IMR-90 (cell line): ENCODE results near the gene OR4D6. TPM values are rescaled to one million over a fixed set of nuclear protein-coding genes. Genes with fewer than 3 reads are reported as not detected.

Experiments used
- ATAC-seq: fragments of 200-7000 bp; cut with Tn5 transposase; 2 replicates; pipeline ENCODE4 v1.9.1; 2020; ENCODE audit warnings: low read depth, mild to moderate bottlenecking, moderate library complexity
- BruUV-seq: library from RNA; stranded (reverse); fragments of 400-500 nt; replicated peaks from 2 replicates; lab custom pipeline; 2021; lab: Mats Ljungman, UMichigan
- CTCF ChIA-PET: fragments of 300-600 bp; formaldehyde crosslinking; extraction: SDS; loops from one replicate; lab custom pipeline; 2021; ENCODE audit warnings: antibody characterized with exemption; lab: Yijun Ruan, JAX
- POLR2A ChIA-PET: fragments of 300-600 bp; sonication (Branson Sonifier 250); formaldehyde crosslinking; loops from one replicate; lab custom pipeline; 2022; ENCODE audit warnings: antibody characterized with exemption; ENCODE audit not compliant: unreplicated experiment; lab: Charles Lee
- DNase-seq: peaks from one replicate; pipeline ENCODE4 v3.0.0; 2013
- H2AFZ ChIP-seq: replicated peaks from 2 replicates; pipeline ENCODE3; 2013; ENCODE audit warnings: low read length, mild to moderate bottlenecking; ENCODE audit not compliant: poor library complexity
- H2AK5ac ChIP-seq: 2 replicates; pipeline ENCODE4 v1.6.1; 2013; ENCODE audit warnings: low read depth, low read length, inconsistent platforms
- H2AK9ac ChIP-seq: replicated peaks from 2 replicates; pipeline ENCODE3; 2013; ENCODE audit warnings: mild to moderate bottlenecking, low read depth, low read length, moderate library complexity; ENCODE audit not compliant: poor library complexity
- H2BK120ac ChIP-seq: 2 replicates; pipeline ENCODE4 v1.6.1; 2013; ENCODE audit warnings: low read depth, low read length, inconsistent platforms
- H2BK15ac ChIP-seq: 3 replicates; pipeline ENCODE4 v1.6.1; 2013; ENCODE audit warnings: low read depth, low read length, inconsistent platforms
- H2BK20ac ChIP-seq: 2 replicates; pipeline ENCODE4 v1.6.1; 2013; ENCODE audit warnings: low read depth, mild to moderate bottlenecking, inconsistent platforms, low read length, moderate library complexity
- H2BK5ac ChIP-seq: 2 replicates; pipeline ENCODE4 v1.6.1; 2013; ENCODE audit warnings: mild to moderate bottlenecking, low read depth, low read length, inconsistent platforms; ENCODE audit not compliant: poor library complexity, severe bottlenecking
- H3K14ac ChIP-seq: replicated peaks from 2 replicates; pipeline ENCODE4 v1.6.1; 2013; ENCODE audit warnings: low read depth, low read length, inconsistent platforms
- H3K18ac ChIP-seq: 2 replicates; pipeline ENCODE4 v1.6.1; 2013; ENCODE audit warnings: low read depth, low read length, control low read depth
- H3K23ac ChIP-seq: 2 replicates; pipeline ENCODE4 v1.6.1; 2013; ENCODE audit warnings: low read depth, low read length, inconsistent platforms
- H3K27ac ChIP-seq: 2 replicates; pipeline ENCODE4 v1.5.1; 2013; ENCODE audit warnings: mild to moderate bottlenecking, control low read depth, low read length; ENCODE audit not compliant: insufficient read depth
- H3K27me3 ChIP-seq: 2 replicates; pipeline ENCODE4 v1.6.1; 2013; ENCODE audit warnings: low read length; ENCODE audit not compliant: control insufficient read depth, insufficient read depth
- H3K36me3 ChIP-seq: 2 replicates; pipeline ENCODE4 v1.6.1; 2013; ENCODE audit warnings: low read length, mixed read lengths; ENCODE audit not compliant: control insufficient read depth, insufficient read depth
- H3K4ac ChIP-seq: 2 replicates; pipeline ENCODE4 v1.6.1; 2013; ENCODE audit warnings: low read depth, low read length, inconsistent platforms
- H3K4me1 ChIP-seq: 2 replicates; pipeline ENCODE4 v1.6.1; 2013; ENCODE audit warnings: low read length, mixed read lengths; ENCODE audit not compliant: control insufficient read depth, insufficient read depth
- H3K4me2 ChIP-seq: 2 replicates; pipeline ENCODE4 v1.6.1; 2013; ENCODE audit warnings: low read depth, mild to moderate bottlenecking, control low read depth, low read length, moderate library complexity
- H3K4me3 ChIP-seq: 2 replicates; pipeline ENCODE4 v1.5.1; 2013; ENCODE audit warnings: low read depth, mild to moderate bottlenecking, control low read depth, low read length, moderate library complexity; ENCODE audit not compliant: insufficient read depth
- H3K56ac ChIP-seq: 2 replicates; pipeline ENCODE4 v1.6.1; 2013; ENCODE audit warnings: low read length, inconsistent platforms; ENCODE audit not compliant: insufficient read depth; ENCODE audit errors: extremely low read depth
- H3K79me1 ChIP-seq, 2 experiments: 2 replicates each; pipeline ENCODE4 v1.6.1; 2013; ENCODE audit warnings: low read length in 2 of 2, inconsistent platforms in 1 of 2, low read depth in 1 of 2
- H3K9ac ChIP-seq: 2 replicates; pipeline ENCODE4 v1.6.1; 2013; ENCODE audit warnings: low read depth, low read length, control low read depth
- H3K9me1 ChIP-seq: 2 replicates; pipeline ENCODE4 v1.6.1; 2013; ENCODE audit warnings: low read length, inconsistent platforms; ENCODE audit not compliant: insufficient read depth
- H3K9me3 ChIP-seq: 2 replicates; pipeline ENCODE4 v1.6.1; 2013; ENCODE audit warnings: low read length; ENCODE audit not compliant: control insufficient read depth, insufficient read depth
- H4K20me1 ChIP-seq: 2 replicates; pipeline ENCODE4 v1.6.1; 2013; ENCODE audit warnings: low read length, inconsistent platforms; ENCODE audit not compliant: insufficient read depth
- H4K5ac ChIP-seq: 2 replicates; pipeline ENCODE4 v1.6.1; 2013; ENCODE audit warnings: mild to moderate bottlenecking, low read depth, low read length, control low read depth
- H4K8ac ChIP-seq, 2 experiments: 2 replicates each; pipeline ENCODE4 v1.6.1; 2013; ENCODE audit warnings: low read depth in 2 of 2, low read length in 2 of 2, control low read depth in 1 of 2, inconsistent platforms in 1 of 2
- H4K91ac ChIP-seq: 2 replicates; pipeline ENCODE4 v1.6.1; 2013; ENCODE audit warnings: low read depth, low read length, inconsistent platforms; ENCODE audit not compliant: insufficient read depth
- BHLHE40 ChIP-seq: fragments of 150-350 bp; IDR thresholded peaks from 2 replicates; pipeline ENCODE4 v1.6.1; 2016; ENCODE audit warnings: mild to moderate bottlenecking, low read depth, low read length
- CHD1 ChIP-seq: IDR thresholded peaks from 2 replicates; pipeline ENCODE4 v1.6.1; 2012; ENCODE audit warnings: low read depth, low read length, improper control_type of control experiment
- MXI1 ChIP-seq: IDR thresholded peaks from 2 replicates; pipeline ENCODE4 v1.6.1; 2012; ENCODE audit warnings: low read depth, mild to moderate bottlenecking, low read length, moderate library complexity, borderline replicate concordance
- POLR2A ChIP-seq: IDR thresholded peaks from 2 replicates; pipeline ENCODE4 v1.6.1; 2012; ENCODE audit warnings: mild to moderate bottlenecking, low read depth, low read length
- RCOR1 ChIP-seq: IDR thresholded peaks from 2 replicates; pipeline ENCODE4 v1.6.1; 2012; ENCODE audit warnings: mild to moderate bottlenecking, low read length, improper control_type of control experiment; ENCODE audit not compliant: insufficient replicate concordance
- SMC3 ChIP-seq: fragments of 150-350 bp; IDR thresholded peaks from 2 replicates; pipeline ENCODE4 v1.6.1; 2016; ENCODE audit warnings: low read depth, mild to moderate bottlenecking, antibody characterized with exemption, low read length, moderate library complexity
- WGBS, 2 experiments: methylation state at CpG; one replicate each; pipeline versions ENCODE4 v1.1.5 to v1.1.7; 2013; ENCODE audit warnings: missing lambda C conversion rate in 2 of 2; ENCODE audit not compliant: insufficient read length in 1 of 2; ENCODE audit errors: extremely low coverage in 2 of 2; 5-methylcytosine and 5-hydroxymethylcytosine counted together
- dilution Hi-C: fragments of 300-500 bp; cut with HindIII; formaldehyde crosslinking; loops from one replicate; pipeline ENCODE4 v1.14.3; 2018; ENCODE audit warnings: low sequenced_read_pairs; ENCODE audit not compliant: unreplicated experiment
- in situ Hi-C: fragments of 300-500 bp; cut with MboI; formaldehyde crosslinking; loops from 3 replicates; pipeline ENCODE4 v1.14.3; 2019; ENCODE audit warnings: low sequenced_read_pairs, inconsistent platforms, mixed read lengths
- intact Hi-C: fragments of 100-400 bp; cut with micrococcal nuclease; formaldehyde crosslinking; loops from 2 replicates; pipeline ENCODE4 v1.10.0; 2022
- polyA plus RNA-seq, 3 experiments: library from polyadenylated mRNA; depleted of rRNA; stranded (reverse); fragments of >200 nt; gene quantifications; 2 replicates each; pipeline ENCODE4 v1.2.3, GENCODE V29; 2012; ENCODE audit warnings: low replicate concordance in 1 of 3
- total RNA-seq: library from RNA; depleted of rRNA; stranded (reverse); fragments of >200 nt; gene quantifications from 2 replicates; pipeline ENCODE4 v1.2.3, GENCODE V29; 2012
- TF ChIP-seq, protein P1 (sequence below): fragments of 150-350 bp; IDR thresholded peaks from 2 replicates; pipeline ENCODE4 v1.6.1; 2016; ENCODE audit warnings: low read depth, mild to moderate bottlenecking, low read length, moderate library complexity, borderline replicate concordance

Gene OR4D6
- total and polyA plus RNA-seq, 2 of the 4 experiments (the other 2 are of a cell fraction): not detected

DNA sequence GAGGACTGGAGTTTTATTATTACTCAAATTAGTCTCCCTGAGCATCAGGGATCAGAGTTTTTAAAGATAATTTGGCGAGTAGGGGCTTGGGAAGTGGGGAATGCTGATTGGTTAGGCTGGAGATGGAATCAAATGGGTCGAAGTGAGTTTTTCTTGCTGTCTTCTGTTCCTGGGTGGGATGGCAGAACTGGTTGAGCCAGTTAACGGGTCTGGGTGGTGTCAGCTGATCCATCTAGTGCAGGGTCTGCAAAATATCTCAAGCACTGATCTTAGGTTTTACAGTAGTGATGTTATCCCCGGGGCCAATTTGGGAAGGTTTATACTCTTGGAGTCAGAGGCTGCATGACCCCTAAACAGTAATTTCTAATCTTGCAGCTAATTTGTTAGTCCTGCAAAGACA is 31.6 kb upstream of the OR4D6 start:
- BruUV-seq: no TSS peak
- H3K27me3 ChIP-seq: peaks cover 1% of the 10 kb centered on the region
- no peak overlapping the region for H3K56ac ChIP-seq
- dilution Hi-C loops (no loop called here), intact Hi-C loops (no loop called here), in situ Hi-C loops (no loop called here)
- no peak overlapping the region for H3K18ac ChIP-seq
- ATAC-seq: no peak
- H4K8ac ChIP-seq: no peak overlapping the region
- POLR2A ChIA-PET: no interaction called here
- H2AFZ ChIP-seq: no peak overlapping the region
- no peak overlapping the region for H3K4ac ChIP-seq
- H2BK20ac ChIP-seq: no peak overlapping the region
- no peak overlapping the region for H3K14ac ChIP-seq
- no peak overlapping the region for H2BK15ac ChIP-seq
- WGBS, 2 experiments: 0% methylated on average over 2 of the region's 4 CpGs; no CpG with 5 or more reads in 1 of the 2 experiments
- no peak for DNase-seq
- no peak overlapping the region for H2BK5ac ChIP-seq
- H3K9me1 ChIP-seq: no peaks in the 10 kb centered on the region; the same call in 1 of the 2 replicates
- no peaks in the 10 kb centered on the region for H3K36me3 ChIP-seq
- no peak overlapping the region for H2AK5ac ChIP-seq
- no peaks in the 10 kb centered on the region for H4K20me1 ChIP-seq
- no peak overlapping the region for H3K9ac ChIP-seq
- CTCF ChIA-PET: no interaction called here
- H4K91ac ChIP-seq: no peak overlapping the region
- TF ChIP-seq MXI1 (no peak), RCOR1 (no peak), CHD1 (no peak), POLR2A (no peak), SMC3 (no peak), BHLHE40 (no peak)
- TF ChIP-seq, protein P1, sequence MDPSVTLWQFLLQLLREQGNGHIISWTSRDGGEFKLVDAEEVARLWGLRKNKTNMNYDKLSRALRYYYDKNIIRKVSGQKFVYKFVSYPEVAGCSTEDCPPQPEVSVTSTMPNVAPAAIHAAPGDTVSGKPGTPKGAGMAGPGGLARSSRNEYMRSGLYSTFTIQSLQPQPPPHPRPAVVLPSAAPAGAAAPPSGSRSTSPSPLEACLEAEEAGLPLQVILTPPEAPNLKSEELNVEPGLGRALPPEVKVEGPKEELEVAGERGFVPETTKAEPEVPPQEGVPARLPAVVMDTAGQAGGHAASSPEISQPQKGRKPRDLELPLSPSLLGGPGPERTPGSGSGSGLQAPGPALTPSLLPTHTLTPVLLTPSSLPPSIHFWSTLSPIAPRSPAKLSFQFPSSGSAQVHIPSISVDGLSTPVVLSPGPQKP: no peak
- H3K4me2 ChIP-seq: no peak overlapping the region
- H3K23ac ChIP-seq: no peak overlapping the region
- H3K27ac ChIP-seq: no peak overlapping the region
- H4K5ac ChIP-seq: no peak overlapping the region
- H2AK9ac ChIP-seq: no peak overlapping the region
- H3K4me1 ChIP-seq: no peaks in the 10 kb centered on the region
- H3K4me3 ChIP-seq: no peak overlapping the region
- H2BK120ac ChIP-seq: no peak overlapping the region
- H3K9me3 ChIP-seq: no peaks in the 10 kb centered on the region
- no peaks in the 10 kb centered on the region for H3K79me1 ChIP-seq
